Stimulated activated CD4-positive, alpha-beta T cell treated with anti-CD3 and anti-CD28 coated beads, Interleukin-15, amount 100 ng/mL, for 24 hours (primary cell): ENCODE measurements around the gene JAKMIP1.

Experiments
- DNase-seq: peaks from one replicate; pipeline ENCODE4 v3.0.0-alpha.2; 2020

Gene JAKMIP1

GRCh38 chr4:6177587-6178197 lies 22.7 kb downstream of the JAKMIP1 start:
- peak; percentile 37 for DNase-seq

GRCh38 chr4:6175426-6175825 lies 24.9 kb downstream of the JAKMIP1 start:
- DNase-seq, result no peak

DNA sequence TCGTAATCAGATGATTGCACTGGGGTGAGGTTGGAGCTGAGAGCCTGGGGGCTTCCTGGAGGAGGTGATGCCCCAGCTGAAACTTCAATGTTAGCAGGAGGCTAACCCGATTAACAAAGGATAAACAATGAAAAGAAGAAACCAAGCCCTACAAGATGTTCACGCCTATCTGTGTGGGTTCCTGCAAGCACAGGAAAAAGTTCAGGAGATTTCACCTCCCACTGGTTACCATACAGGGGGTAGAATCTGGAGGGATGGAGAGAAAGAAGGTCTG lies 27.5 kb downstream of the JAKMIP1 start:
- no peak for DNase-seq

DNA sequence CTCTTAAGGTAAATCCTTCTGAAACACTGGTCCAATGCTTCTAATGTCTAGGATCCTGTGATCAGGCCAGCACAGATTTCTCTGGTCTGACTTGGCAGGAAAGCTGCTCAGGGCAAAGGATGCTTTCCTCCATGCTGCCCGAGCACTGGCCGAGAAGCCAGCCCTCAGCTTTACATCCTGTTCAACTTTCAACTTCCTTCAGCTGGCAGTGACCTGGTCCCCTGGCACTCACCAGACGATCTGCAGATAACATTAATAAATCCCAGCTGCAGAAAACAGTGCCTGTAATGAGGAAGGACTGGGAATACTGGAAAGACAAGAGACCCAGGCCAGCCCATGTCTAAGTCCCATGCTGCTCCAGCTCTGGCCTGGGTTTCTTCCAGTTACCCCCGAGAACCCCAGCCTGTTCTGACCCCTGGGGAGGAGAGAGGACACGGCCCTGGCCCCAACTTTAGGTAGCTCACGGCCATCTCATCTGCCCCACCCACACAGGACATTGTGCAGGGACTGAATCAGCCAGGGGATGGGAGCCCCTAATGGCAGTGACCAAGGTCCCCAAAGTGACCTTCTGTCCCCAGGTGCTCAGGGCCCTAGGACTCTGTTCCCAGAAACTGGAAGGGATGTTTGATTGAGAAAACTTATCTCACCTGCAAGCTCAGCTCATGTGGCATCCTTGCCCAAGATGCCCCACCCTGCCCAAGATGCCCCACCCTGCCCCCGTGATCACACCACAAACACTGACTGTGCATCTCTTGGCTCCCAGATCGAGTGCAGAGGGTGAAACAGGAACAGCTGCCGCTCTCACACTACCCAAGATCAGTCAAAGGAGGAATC lies 28.0 kb downstream of the JAKMIP1 start:
- DNase-seq, result no peak

GRCh38 chr4:6169239-6169638 lies 31.1 kb downstream of the JAKMIP1 start:
- DNase-seq, result no peak

DNA sequence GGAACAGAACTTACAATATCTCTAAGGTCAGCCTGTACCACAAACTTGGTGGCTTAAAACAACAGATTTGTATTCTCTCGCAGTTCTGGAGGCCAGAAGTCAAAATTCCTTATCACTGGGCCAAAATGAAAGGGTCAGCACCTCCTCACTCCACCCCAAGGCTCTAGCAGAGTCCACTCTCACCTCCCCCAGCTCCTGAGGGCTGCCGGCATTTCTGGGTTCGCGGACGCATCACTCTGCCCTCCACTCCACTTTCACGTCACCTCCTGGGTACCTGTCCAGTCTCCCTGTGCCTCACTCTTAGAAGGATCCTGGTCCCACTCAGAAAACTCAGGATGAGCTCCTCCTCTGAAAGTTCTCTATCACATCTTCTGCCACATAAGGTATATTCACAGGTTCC lies 34.6 kb downstream of the JAKMIP1 start:
- no peak for DNase-seq

DNA sequence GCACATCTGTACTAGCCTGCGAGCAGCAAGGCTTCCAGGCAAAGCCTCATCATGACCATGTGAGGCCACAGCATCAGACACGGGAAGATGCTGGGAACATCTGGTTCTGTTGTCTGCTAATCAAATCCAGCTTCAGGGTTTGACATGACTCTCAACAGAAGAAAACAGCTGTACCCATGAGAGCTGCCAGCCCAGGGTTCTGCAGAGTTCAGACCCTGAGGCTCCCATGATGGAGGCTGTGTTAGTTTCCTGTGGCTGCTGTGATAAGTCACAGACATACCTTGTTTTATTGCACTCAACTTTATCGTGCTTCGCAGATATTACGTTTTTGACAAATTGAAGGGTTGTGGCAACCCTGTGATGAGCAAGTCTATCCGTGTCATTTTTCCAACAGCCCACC lies 37.5 kb downstream of the JAKMIP1 start:
- DNase-seq, result no peak

- DNase-seq, result no peak
Observed at GRCh38 chr4:6161921-6162464, 38.4 kb downstream of the JAKMIP1 start.

DNA sequence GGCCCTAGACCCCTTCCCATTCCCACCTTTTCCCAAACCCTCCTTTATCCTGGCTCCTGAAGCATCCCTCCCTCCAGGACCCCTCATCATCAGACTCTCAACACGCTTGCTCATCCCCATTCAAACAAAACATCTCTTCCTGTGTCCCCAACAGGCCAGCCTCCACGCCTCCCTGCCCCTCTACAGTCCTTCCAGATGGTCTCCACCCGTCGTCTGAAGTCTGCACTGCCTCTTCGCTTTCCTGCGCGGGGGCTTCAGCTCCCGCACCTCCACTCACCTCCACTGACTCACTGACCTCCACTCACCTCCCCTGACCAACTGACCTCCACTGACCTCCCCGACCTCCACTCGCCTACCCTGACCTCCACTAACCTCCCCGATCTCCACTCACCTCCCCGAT lies 39.8 kb downstream of the JAKMIP1 start:
- DNase-seq, result no peak

GRCh38 chr4:6157926-6158325 lies 42.4 kb downstream of the JAKMIP1 start:
- no peak for DNase-seq

DNA sequence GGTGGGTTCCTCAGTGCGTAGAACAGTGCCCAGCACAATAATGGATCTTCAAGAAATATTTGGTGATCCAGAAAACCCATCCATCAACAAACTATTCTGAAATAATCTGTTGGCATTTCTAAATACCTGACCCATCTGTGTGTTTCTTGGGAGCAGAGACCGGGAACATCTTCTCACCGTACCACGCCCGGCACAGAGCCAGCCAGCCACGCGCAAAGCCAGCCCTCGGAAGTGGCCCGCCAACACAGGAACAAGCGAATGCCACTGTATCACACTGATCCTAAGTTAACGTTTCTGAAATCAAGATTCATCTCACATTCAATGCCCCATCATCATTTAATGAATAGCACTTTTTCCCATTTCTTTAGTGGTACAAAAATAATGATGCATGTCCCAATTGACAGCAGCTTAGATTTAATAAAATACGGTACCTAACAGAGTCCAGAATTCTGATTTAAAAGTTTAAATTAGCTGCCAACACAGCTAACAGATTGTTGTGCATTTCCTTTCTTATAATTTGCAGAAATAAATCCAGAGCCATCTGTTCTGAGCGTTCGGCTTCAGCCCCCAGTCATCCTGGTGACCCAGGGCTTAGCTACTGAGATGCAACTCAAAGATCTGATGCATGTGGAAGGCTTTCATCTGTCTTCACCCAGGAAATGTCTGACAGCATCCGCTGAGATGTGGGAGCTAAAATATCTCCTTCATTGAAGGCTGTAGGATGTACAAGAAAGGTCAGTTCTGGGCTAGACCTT lies 44.2 kb downstream of the JAKMIP1 start:
- no peak for DNase-seq

DNA sequence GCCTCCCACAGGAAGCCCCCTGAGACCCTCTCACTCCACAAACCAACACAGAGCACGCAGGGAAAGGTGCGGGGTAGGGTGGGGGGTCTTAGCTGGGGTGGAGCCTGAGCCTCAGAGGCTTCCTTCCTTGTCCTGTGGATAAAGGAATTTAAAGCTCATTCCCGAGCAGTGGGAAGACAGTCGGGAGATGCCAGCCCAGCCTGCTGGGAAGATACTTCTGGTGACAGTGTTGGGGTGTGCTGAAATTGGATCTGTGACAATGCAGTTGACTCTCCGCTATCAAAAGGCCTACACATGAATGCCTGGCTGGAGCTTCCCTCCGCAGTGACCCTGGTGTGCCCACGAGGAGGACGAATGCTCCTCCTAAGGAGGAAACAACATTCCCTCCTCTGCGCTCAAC lies 45.5 kb downstream of the JAKMIP1 start:
- no peak for DNase-seq

DNA sequence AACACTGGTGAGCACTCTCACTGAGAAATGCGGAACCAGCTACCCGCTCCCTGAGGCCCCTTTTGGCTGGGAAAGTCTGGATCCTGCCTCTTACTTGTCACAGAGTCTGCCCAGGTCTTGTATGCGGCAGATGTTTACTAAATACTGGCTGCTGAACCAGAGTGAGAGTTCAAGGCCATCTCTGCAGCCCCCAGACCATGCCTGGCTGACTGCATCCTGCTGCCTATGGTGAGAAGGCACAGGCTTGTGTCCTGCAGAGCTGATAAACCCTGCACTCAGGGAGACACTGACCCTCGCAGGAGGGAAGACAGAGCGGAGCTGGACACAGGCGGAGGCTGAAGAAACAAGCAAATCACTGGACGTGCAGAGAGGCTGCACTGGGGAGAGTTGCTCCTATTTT lies 46.5 kb downstream of the JAKMIP1 start:
- no peak for DNase-seq

GRCh38 chr4:6152869-6153705 lies 47.3 kb downstream of the JAKMIP1 start:
- DNase-seq, result no peak

DNA sequence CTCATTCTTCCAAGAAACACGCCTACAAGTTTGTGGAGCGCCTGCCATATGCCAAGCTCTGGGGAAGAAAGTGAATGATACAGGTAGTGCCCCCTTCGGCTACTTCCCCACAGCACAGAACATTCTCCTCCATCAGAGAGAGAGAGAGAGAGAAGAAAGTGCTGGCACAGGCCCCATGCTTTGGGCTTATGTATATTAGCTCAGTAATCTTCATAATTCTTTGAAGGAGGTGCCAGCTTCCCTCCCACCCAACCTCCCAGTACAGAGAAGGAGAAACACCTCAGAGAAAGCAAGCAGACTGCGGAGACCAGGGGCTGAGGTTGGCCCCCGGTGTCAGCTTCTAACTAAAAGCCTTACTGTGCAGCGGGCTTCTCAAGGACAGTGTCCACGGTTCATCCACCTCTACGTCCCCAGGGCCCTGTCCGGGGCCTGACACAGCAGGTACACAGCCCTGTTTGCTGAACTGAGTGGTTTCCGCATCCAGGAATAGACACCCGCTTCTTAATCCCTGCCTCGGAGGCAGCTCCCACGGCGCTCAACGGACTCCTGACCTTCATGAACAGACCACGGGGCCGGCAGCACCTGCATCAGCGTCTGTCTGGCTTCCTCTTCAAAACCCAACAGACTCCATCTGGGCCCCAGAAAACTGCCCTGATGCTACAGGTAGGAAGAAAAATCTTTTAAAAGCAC lies 50.2 kb downstream of the JAKMIP1 start:
- no peak for DNase-seq

- no peak for DNase-seq
Observed at GRCh38 chr4:6148506-6149205, 51.7 kb downstream of the JAKMIP1 start.

DNA sequence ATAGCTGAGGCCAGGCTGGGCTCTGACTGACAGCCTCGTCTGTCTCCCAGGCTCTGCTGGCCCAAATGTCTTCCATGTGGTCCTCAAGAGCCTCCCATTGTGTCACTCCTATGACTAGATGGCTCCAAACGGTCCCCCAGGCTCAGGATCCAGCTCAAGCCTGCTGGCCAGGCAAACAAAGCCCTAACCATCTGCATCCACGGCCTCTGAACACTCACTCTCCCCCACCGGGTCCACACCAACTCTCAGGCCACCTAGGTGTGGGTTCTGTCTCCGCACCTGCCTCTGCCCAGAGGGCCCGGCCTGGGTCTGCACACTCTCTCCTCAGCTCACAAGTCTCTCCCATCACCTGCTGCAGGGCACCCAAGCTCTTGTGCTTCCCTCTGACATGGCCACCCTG lies 52.9 kb downstream of the JAKMIP1 start:
- DNase-seq, result no peak

- DNase-seq, result no peak
Observed at GRCh38 chr4:6143603-6144181, 56.7 kb downstream of the JAKMIP1 start.

DNA sequence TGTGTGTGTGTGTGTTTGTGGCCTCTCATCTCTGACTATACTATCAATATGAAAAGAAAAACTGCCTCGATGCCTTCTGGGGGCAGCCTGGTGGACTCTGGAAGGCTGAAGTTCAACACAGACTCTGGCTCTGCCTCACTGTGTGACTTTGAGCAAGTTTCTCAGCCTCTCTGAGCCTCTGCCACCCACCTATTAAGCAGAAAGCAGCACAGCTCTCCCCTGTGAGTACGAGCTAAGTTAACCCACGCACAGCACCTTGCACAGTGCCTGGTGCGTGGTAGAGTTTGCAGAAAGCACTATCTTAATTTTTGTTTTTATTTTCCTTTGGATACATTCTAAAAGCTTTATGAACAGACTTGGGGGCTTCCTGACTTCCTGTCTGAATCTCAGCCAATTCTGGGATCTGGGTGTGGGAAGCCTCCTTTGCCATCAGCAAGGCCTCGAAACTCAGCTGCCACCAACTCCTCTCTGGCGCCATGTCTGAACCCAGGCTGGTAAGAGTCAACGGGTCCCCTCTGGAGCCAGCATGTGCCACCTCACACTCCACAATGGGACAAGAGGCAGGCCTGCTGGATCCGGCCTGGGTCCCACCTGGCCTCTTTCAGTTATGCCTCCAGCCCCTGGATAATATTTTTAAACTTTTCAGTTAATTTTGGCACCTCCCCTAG lies 57.3 kb downstream of the JAKMIP1 start:
- no peak for DNase-seq

- no peak for DNase-seq
Observed at GRCh38 chr4:6142511-6142910, 57.8 kb downstream of the JAKMIP1 start.

DNA sequence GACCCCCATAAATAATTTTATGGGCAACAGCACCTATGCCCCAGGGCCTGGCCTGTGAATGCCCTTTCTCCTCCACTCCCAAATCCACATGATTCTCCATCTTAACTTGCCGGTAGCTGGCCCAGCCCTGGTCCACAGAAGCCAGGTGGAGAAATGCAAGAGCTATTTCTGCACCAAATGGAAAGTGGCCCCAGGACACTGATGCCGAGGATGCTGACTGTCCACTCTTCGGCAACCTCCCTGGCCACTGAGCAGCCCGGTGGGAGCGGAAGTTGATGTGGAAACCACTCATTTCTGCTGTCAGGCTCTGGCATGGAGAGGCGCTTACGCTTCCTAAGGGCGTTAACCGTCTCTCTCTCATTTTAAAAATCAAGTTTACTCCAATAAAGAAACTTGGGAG lies 58.8 kb downstream of the JAKMIP1 start:
- no peak for DNase-seq
